OCI-LY3 (cell line): ENCODE data around the gene NHLRC4.

Experiments used
- EZH2phosphoT487 ChIP-seq: fragments of 200-600 bp; shearing (Covaris generic); IDR thresholded peaks from 2 replicates; pipeline ENCODE4 v1.6.1; 2018; ENCODE audit warnings: antibody characterized with exemption, mixed run types, low read depth
- TF ChIP-seq, protein P1 (sequence below): fragments of 200-600, 300-600 bp; sonication (generic); IDR thresholded peaks from 2 replicates; pipeline ENCODE4 v1.5.1; 2014; ENCODE audit warnings: antibody characterized with exemption, low read length, low read depth

DNA sequence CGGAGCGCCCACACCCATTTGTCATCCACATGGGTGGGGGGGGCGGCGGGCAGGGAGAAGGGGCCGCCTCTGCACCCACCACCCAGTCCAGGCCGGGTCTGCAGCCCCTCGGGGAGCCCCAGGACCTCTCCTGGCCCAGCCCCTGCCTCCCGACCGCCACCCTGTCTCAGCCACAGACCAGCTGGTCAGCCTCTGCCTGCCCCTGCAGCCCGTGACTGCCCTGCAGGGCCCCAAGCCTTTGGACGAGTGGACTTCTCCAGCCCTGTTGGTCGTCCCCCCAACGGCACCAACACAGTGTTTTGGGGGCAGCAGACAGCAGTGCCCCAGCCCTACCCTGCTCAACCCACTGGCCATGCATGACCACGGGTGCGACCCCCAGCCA lies 5.4 kb upstream of the NHLRC4 start:
- TF ChIP-seq, protein P1, sequence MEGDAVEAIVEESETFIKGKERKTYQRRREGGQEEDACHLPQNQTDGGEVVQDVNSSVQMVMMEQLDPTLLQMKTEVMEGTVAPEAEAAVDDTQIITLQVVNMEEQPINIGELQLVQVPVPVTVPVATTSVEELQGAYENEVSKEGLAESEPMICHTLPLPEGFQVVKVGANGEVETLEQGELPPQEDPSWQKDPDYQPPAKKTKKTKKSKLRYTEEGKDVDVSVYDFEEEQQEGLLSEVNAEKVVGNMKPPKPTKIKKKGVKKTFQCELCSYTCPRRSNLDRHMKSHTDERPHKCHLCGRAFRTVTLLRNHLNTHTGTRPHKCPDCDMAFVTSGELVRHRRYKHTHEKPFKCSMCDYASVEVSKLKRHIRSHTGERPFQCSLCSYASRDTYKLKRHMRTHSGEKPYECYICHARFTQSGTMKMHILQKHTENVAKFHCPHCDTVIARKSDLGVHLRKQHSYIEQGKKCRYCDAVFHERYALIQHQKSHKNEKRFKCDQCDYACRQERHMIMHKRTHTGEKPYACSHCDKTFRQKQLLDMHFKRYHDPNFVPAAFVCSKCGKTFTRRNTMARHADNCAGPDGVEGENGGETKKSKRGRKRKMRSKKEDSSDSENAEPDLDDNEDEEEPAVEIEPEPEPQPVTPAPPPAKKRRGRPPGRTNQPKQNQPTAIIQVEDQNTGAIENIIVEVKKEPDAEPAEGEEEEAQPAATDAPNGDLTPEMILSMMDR: no peak
- no peak for TF ChIP-seq EZH2phosphoT487
